Measurements from ENCODE around the gene VGLL2.

Gene VGLL2

GRCh38 chr6:117263353-117263927 lies 1.9 kb upstream of the VGLL2 start:
- H3K4me3 ChIP-seq (ENCODE audit: low read depth, low read length), result no peak overlapping the region
- in situ Hi-C loops (cut with HindIII; ENCODE audit: low sequenced_read_pairs), result no loop called here
- DNase-seq (ENCODE audit: low read depth, low spot score), result no peak
- no peak for TF ChIP-seq CTCF (IDR thresholded peaks at IDR 0.05; ENCODE audit: low read depth, low read length)

- in situ Hi-C loops (cut with HindIII; ENCODE audit: low sequenced_read_pairs), result no loop called here
- no peak for DNase-seq (ENCODE audit: low read depth, low spot score)
- H3K4me3 ChIP-seq (ENCODE audit: low read depth, low read length), result peak overlapping the region; percentile 20
- TF ChIP-seq CTCF (IDR thresholded peaks at IDR 0.05; ENCODE audit: low read depth, low read length), result no peak
Measured at GRCh38 chr6:117264369-117264691, 1.0 kb upstream of the VGLL2 start.

DNA sequence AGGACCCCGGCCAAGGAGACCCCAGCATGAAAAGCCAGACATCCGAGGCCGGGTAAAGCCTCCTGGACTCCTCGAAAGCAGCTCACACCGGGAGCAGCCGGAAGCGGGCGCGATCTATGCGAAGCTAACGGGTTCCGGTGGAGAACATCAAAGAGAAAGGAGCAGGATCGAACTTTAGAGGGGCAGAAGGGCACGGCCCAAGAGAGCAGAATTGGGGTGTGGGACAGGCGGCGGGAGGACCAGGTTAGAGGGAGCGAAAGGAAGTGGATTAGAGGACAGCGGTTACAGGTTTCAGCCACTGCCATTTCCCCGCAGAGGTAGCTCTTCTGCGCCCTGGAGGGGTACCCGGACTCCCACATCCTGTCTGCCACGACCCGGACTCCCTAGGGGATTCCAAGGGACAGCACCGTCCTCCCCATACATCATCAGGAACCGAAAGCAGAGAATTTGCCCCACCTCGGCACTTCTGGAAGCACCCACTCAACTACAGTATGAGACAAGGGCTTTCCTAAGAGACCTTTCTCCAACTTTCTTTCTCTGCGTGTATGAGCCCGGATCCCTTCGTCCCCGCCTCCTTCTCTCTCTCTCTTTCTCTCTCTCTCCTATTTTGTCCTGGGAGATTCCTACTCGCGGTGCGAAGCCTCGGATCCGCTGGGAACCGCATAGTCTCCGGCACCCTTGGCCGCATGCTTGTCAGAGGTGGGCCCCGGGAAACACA lies 507 bp upstream of the VGLL2 start:
- TF ChIP-seq CTCF (IDR thresholded peaks at IDR 0.05; ENCODE audit: low read depth, low read length), result no peak
- in situ Hi-C loops (cut with HindIII; ENCODE audit: low sequenced_read_pairs), result no loop called here
- no peak for DNase-seq (ENCODE audit: low read depth, low spot score)

GRCh38 chr6:117266257-117267053 lies 1.1 kb downstream of the VGLL2 start:
- TF ChIP-seq CTCF (IDR thresholded peaks at IDR 0.05; ENCODE audit: low read depth, low read length), result no peak
- H3K4me3 ChIP-seq (ENCODE audit: low read depth, low read length), result no peak overlapping the region
- in situ Hi-C loops (cut with HindIII; ENCODE audit: low sequenced_read_pairs), result no loop called here
- DNase-seq (ENCODE audit: low read depth, low spot score), result no peak

More for the DNA sequence above, 507 bp upstream of the VGLL2 start:
- peak overlapping the region; percentile 20 for H3K4me3 ChIP-seq (ENCODE audit: low read depth, low read length)

- H3K4me3 ChIP-seq (ENCODE audit: low read depth, low read length), result no peak overlapping the region
- in situ Hi-C loops (cut with HindIII; ENCODE audit: low sequenced_read_pairs), result no loop called here
- TF ChIP-seq CTCF (IDR thresholded peaks at IDR 0.05; ENCODE audit: low read depth, low read length), result no peak
- no peak for DNase-seq (ENCODE audit: low read depth, low spot score)
Measured at GRCh38 chr6:117267054-117267347, 1.6 kb downstream of the VGLL2 start.

GRCh38 chr6:117267766-117268534 lies 2.6 kb downstream of the VGLL2 start:
- TF ChIP-seq CTCF (IDR thresholded peaks at IDR 0.05; ENCODE audit: low read depth, low read length), result peak; percentile 21
- DNase-seq (ENCODE audit: low read depth, low spot score), result no peak
- in situ Hi-C loops (cut with HindIII; ENCODE audit: low sequenced_read_pairs), result no loop called here
- H3K4me3 ChIP-seq (ENCODE audit: low read depth, low read length), result no peak overlapping the region
